ENCODE data around the gene JMJD7. TPM values are rescaled to one million over a fixed set of nuclear protein-coding genes. Genes with fewer than 3 reads are reported as not detected.
A peak's percentile ranks its signal among the peaks of the same experiment; 100 is the strongest.

The JMJD7 gene
- total RNA-seq, 4 donors from 2014 or later, result 9.1 to 61.1 (median 13.1) TPM

DNA sequence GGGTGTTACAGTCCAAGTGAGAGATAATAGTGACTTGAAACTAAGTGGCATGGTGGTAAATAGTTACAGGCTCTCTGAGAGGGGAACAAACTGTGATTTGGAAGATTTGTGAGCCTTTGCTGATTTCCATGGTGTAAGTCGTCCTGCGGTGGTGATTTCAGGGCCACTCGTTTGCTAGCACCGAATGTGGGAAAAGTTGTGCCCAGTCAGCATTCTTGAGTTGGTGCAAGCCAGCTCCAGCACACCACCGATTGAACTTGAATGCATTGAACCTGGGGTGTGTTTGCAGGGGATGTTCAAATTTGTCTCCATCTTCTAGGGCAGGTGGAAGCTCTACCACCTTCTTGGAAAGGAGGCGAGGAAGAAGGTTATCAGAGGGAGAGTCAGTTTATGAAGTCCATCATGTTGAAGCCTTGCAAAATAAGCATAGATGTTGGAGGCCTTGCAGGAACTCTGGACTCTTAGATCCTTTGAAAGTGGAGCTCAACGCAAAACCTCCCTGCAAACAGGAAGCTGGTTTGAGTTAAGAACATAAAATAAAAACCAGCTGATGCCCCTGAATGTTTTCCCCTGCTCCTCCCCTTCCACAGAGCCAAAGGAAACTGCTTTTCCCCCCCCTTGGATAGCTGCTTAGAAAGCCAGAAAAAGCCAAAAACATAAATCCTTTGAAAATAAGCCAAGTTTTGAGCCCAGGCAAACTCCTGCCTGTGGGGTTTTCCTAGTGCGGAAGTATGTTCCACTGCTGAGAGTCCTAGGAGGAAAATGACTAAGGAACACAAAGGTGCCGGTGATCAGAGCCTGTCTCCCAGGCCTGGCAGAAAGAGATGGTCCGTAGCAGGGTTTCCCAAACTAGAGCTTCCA is 31.7 kb upstream of the JMJD7 start:
- Histone ChIP-seq H3K4me3 (no peak overlapping the region), H3K27ac (no peak overlapping the region), H3K9me3 (no peaks in the 10 kb centered on the region), H3K27me3 (no peaks in the 10 kb centered on the region), H3K4me1 (peaks cover 0 to 27% (median 1%) of the 10 kb centered on the region in 4 donors), H3K36me3 (peaks cover 0 to 7% (median 0%) of the 10 kb centered on the region in 3 donors)
- no peak for TF ChIP-seq POLR2A (IDR thresholded peaks at IDR 0.05)
- TF ChIP-seq, protein P1, sequence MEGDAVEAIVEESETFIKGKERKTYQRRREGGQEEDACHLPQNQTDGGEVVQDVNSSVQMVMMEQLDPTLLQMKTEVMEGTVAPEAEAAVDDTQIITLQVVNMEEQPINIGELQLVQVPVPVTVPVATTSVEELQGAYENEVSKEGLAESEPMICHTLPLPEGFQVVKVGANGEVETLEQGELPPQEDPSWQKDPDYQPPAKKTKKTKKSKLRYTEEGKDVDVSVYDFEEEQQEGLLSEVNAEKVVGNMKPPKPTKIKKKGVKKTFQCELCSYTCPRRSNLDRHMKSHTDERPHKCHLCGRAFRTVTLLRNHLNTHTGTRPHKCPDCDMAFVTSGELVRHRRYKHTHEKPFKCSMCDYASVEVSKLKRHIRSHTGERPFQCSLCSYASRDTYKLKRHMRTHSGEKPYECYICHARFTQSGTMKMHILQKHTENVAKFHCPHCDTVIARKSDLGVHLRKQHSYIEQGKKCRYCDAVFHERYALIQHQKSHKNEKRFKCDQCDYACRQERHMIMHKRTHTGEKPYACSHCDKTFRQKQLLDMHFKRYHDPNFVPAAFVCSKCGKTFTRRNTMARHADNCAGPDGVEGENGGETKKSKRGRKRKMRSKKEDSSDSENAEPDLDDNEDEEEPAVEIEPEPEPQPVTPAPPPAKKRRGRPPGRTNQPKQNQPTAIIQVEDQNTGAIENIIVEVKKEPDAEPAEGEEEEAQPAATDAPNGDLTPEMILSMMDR (IDR thresholded peaks at IDR 0.05), result no peak
- DNase-seq, result peak in 1 of 3 donors; percentile 28

DNA sequence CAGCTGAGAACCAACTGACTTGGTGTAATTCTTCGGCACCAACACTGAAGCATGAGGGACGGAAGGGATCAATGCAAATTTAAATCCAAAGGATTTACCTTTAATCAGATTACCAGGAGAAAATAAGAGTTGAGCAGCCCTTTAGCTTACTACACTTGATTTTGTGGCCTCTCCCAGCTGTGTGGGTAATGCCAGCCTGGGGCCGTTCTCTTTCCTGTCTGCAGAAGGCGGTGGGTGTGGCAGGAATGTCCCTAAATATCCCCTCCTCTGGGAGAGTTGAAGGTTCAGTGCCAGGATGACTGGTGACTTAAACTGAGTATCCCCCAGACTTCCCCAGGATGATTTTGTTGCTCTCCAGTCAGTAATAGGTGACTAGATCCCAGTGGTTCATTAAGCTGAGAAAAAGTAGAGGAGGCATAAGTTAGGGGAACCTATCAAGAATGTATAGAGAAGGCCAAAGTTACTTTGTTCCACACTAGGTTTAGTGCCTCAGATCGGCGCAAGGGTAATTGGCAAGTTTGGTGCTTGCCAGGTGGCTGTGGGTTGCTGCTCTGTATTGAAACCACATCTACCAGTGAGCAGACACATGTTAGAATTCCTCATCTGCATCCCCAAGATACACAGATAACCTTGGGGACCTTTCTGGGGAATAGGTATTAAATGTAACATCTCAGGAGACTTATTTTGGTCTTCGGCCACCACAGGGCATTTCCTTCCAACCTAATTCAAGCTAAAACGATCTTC is 30.5 kb upstream of the JMJD7 start:
- Histone ChIP-seq H3K27me3 (no peaks in the 10 kb centered on the region), H3K36me3 (peaks cover 0 to 7% (median 0%) of the 10 kb centered on the region in 3 donors), H3K27ac (no peak overlapping the region), H3K4me1 (peaks cover 0 to 20% (median 0%) of the 10 kb centered on the region in 4 donors), H3K9me3 (no peaks in the 10 kb centered on the region), H3K4me3 (no peak overlapping the region)
- DNase-seq, result peak in 1 of 3 donors; percentile 28
- TF ChIP-seq, protein P1 (IDR thresholded peaks at IDR 0.05), result no peak
- TF ChIP-seq POLR2A (IDR thresholded peaks at IDR 0.05), result no peak

DNA sequence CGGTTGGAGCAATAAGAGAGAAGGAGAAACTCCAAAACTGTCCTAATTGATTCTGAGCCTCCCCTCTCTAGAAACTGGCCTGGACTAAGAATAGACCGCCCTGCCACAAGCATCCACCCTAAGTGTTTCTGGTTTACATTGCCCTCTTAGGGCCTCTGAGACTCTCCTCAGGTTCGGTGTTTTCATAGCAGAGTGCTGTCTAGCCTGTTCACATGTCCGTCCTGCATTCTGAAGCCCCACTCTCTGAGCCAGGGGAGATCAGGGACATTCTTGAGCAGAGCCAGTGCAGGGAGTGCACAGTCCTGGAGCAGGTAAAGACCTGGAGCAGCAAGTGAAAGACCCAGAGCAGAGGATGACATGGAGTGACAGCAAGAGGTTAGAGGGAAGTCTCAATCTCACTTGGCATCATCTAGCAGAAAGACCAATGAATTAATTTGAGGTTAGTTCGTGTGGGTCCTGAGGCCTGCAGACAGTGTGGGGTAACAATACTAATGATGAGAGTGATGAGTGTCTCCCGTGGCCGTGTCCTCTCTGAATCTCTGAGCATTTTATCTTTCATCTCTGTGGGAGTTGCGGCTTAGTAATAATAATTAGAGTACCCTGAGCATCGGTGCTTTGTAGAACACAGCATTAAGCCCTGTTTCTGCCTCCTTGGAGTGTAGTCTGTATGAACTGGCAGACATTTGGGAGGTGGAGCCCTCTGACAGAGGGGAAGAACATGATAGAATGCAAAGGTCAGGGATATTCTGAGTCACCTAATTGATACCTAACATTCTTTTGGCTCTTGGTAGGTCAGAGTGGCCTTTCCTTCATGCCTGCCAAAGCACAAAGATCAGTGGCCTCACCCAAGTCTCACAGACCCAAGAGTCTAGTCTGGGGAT is 29.0 kb upstream of the JMJD7 start:
- no peak for TF ChIP-seq POLR2A (IDR thresholded peaks at IDR 0.05)
- H3K27me3 ChIP-seq, result no peaks in the 10 kb centered on the region
- peaks cover 0 to 18% (median 0%) of the 10 kb centered on the region in 4 donors for H3K4me1 ChIP-seq
- H3K4me3 ChIP-seq, result no peak overlapping the region
- H3K36me3 ChIP-seq, result peaks cover 0 to 7% (median 0%) of the 10 kb centered on the region in 3 donors
- peak overlapping the region in 2 of 4 donors; percentile 0 to 40 for H3K27ac ChIP-seq
- peak in 1 of 3 donors; percentile 62 for DNase-seq
- H3K9me3 ChIP-seq, result no peaks in the 10 kb centered on the region

DNA sequence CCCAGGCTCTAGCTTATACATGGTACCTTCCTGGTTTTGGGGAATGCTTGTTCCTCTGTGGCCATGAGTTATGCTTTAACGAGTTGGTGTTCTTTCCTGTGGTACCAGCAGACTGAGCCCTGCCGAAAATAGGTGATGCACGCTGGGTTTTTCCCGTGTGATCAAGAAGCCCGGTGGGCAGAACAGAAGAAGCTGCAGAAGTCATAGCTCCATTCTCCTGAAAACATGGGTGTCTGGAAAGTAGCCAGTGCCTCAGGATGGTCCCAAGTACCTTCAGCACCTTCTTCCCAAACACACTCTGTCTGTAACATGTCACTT is 28.4 kb upstream of the JMJD7 start:
- Histone ChIP-seq H3K27me3 (no peaks in the 10 kb centered on the region), H3K27ac (peak overlapping the region in 2 of 4 donors; percentile 40 to 50), H3K4me3 (no peak overlapping the region), H3K36me3 (peaks cover 0 to 7% (median 0%) of the 10 kb centered on the region in 3 donors), H3K9me3 (no peaks in the 10 kb centered on the region), H3K4me1 (peaks cover 0 to 22% (median 0%) of the 10 kb centered on the region in 4 donors)
- no peak for DNase-seq
- TF ChIP-seq, protein P1 (IDR thresholded peaks at IDR 0.05), result no peak
- no peak for TF ChIP-seq POLR2A (IDR thresholded peaks at IDR 0.05)

DNA sequence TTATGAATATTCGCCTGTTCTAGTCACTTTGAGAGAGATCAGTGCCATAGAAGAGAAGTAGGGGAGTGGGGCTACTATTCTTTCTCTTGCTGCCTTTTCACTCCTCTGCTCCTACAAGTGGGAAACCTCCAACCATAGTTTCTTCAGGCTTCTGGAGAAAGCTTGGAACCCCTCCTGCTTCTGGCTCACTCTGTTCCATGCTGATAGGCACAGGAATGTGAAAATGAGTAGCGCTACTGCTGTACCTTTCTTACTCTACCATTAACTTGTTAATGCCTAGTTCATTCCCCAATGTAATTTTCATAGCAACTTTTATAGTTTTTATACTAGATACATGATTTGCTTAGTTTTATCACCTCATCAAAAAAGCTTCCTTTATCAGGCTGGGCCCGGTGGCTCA is 26.7 kb upstream of the JMJD7 start:
- no peak overlapping the region for H3K4me3 ChIP-seq
- H3K36me3 ChIP-seq, result peaks cover 0 to 7% (median 0%) of the 10 kb centered on the region in 3 donors
- H3K27ac ChIP-seq, result no peak overlapping the region
- H3K27me3 ChIP-seq, result no peaks in the 10 kb centered on the region
- no peaks in the 10 kb centered on the region for H3K9me3 ChIP-seq
- TF ChIP-seq, protein P1 (IDR thresholded peaks at IDR 0.05), result no peak
- no peak for TF ChIP-seq POLR2A (IDR thresholded peaks at IDR 0.05)
- DNase-seq, result no peak
- H3K4me1 ChIP-seq, result peaks cover 0 to 22% (median 0%) of the 10 kb centered on the region in 4 donors

All from Peyer's patch (tissue), 4 donors.